Vagina (tissue), 2 donors: Measurements from ENCODE around the gene SLC44A1. TPM values are rescaled to one million over a fixed set of nuclear protein-coding genes. Genes with fewer than 3 reads are reported as not detected.

ENCODE experiments used
- DNase-seq, 2 donors: peaks; one replicate each; pipeline ENCODE4 v3.0.0-alpha.2; 2017; ENCODE audit errors: extremely low spot score in 2 of 2
- H3K27ac ChIP-seq: fragments of 200-600 bp; sonication (generic); one replicate; pipeline ENCODE4 v1.5.1; 2019
- H3K27me3 ChIP-seq: fragments of 200-600 bp; sonication (generic); one replicate; pipeline ENCODE4 v1.5.1; 2019
- H3K36me3 ChIP-seq, 2 donors: fragments of 200-600 bp; sonication (generic); one replicate each; pipeline ENCODE4 v1.5.1; 2017 to 2019
- H3K4me1 ChIP-seq: fragments of 200-600 bp; sonication (generic); one replicate; pipeline ENCODE4 v1.5.1; 2019
- H3K4me3 ChIP-seq, 2 donors: fragments of 200-600 bp; sonication (generic); 1 replicate in 1 of 2; 2 replicates in 1 of 2; pipeline ENCODE4 v1.5.1; 2016 to 2019
- H3K9me3 ChIP-seq: fragments of 200-600 bp; sonication (generic); one replicate; pipeline ENCODE4 v1.5.1; 2019
- POLR2A ChIP-seq, 2 donors: fragments of 450-650 bp; IDR thresholded peaks; one replicate each; pipeline ENCODE4 v1.6.1; 2017; ENCODE audit warnings: antibody characterized with exemption in 2 of 2, mild to moderate bottlenecking in 2 of 2, moderate library complexity in 2 of 2
- POLR2AphosphoS5 ChIP-seq, 2 donors: sonication (generic); formaldehyde crosslinking; IDR thresholded peaks; one replicate each; pipeline ENCODE4 v1.9.0; 2017; ENCODE audit warnings: antibody characterized with exemption in 2 of 2, mild to moderate bottlenecking in 2 of 2, low read depth in 1 of 2; ENCODE audit not compliant: insufficient read depth in 1 of 2
- intact Hi-C: fragments of 100-400 bp; cut with DNase I; formaldehyde crosslinking; loops from one replicate; pipeline ENCODE4 v1.15.1; 2023
- total RNA-seq: library from RNA; depleted of rRNA; stranded (reverse); fragments of >200 nt; gene quantifications from one replicate; pipeline ENCODE4 v1.2.3, GENCODE V29; 2016
- TF ChIP-seq, protein P1 (sequence below), 3 experiments: fragments of 450-650 bp in 2 of 3; fragments of 200-600 bp in 1 of 3; sonication (generic) in 1 of 3; IDR thresholded peaks; one replicate each; pipeline ENCODE4 v1.5.1; 2017 to 2019; ENCODE audit warnings: antibody characterized with exemption in 3 of 3, mild to moderate bottlenecking in 2 of 3, moderate library complexity in 2 of 3

Gene SLC44A1
- total RNA-seq, 1 donor from 2014 or later, result 67.3 TPM

DNA sequence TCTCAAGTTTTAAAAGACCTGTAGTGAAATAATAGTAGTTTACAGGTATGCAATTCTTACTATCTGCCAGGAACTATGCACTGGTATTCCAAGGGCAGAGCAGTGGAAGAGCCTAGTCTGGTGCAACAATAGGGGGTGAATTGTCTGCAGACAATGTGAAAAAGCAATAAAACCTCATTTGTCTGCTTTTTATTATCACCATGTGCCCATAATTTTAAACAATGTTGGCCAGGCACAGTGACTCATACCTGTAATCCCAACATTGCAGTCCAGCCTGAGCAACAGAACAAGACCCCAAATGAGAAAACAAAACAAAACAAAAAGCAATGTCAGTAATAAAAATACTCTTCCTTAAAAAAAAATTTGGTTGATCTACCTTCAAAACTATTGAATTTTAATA lies 12.2 kb upstream of the SLC44A1 start:
- Histone ChIP-seq H3K36me3 (no peaks in the 10 kb centered on the region), H3K27me3 (no peaks in the 10 kb centered on the region), H3K4me3 (no peak overlapping the region), H3K27ac (no peak overlapping the region), H3K4me1 (no peaks in the 10 kb centered on the region), H3K9me3 (no peaks in the 10 kb centered on the region)
- no peak for DNase-seq
- no peak for TF ChIP-seq POLR2A (IDR thresholded peaks at IDR 0.05)
- TF ChIP-seq, protein P1, sequence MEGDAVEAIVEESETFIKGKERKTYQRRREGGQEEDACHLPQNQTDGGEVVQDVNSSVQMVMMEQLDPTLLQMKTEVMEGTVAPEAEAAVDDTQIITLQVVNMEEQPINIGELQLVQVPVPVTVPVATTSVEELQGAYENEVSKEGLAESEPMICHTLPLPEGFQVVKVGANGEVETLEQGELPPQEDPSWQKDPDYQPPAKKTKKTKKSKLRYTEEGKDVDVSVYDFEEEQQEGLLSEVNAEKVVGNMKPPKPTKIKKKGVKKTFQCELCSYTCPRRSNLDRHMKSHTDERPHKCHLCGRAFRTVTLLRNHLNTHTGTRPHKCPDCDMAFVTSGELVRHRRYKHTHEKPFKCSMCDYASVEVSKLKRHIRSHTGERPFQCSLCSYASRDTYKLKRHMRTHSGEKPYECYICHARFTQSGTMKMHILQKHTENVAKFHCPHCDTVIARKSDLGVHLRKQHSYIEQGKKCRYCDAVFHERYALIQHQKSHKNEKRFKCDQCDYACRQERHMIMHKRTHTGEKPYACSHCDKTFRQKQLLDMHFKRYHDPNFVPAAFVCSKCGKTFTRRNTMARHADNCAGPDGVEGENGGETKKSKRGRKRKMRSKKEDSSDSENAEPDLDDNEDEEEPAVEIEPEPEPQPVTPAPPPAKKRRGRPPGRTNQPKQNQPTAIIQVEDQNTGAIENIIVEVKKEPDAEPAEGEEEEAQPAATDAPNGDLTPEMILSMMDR (IDR thresholded peaks at IDR 0.05), result no peak
- no peak for TF ChIP-seq POLR2AphosphoS5 (IDR thresholded peaks at IDR 0.05; ENCODE audit: insufficient read depth in 1 of 2, low read depth in 1 of 2)
- intact Hi-C loops, result no loop called here

GRCh38 chr9:105233873-105234272 lies 10.6 kb upstream of the SLC44A1 start:
- TF ChIP-seq POLR2AphosphoS5 (IDR thresholded peaks at IDR 0.05; ENCODE audit: insufficient read depth in 1 of 2, low read depth in 1 of 2) (no peak), POLR2A (IDR thresholded peaks at IDR 0.05) (no peak)
- TF ChIP-seq, protein P1 (IDR thresholded peaks at IDR 0.05), result no peak
- no peaks in the 10 kb centered on the region for H3K9me3 ChIP-seq
- DNase-seq, result no peak
- no peaks in the 10 kb centered on the region for H3K27me3 ChIP-seq
- intact Hi-C loops, result no loop called here
- H3K4me3 ChIP-seq, result no peak overlapping the region
- H3K4me1 ChIP-seq, result no peaks in the 10 kb centered on the region
- H3K27ac ChIP-seq, result no peak overlapping the region
- no peaks in the 10 kb centered on the region for H3K36me3 ChIP-seq

DNA sequence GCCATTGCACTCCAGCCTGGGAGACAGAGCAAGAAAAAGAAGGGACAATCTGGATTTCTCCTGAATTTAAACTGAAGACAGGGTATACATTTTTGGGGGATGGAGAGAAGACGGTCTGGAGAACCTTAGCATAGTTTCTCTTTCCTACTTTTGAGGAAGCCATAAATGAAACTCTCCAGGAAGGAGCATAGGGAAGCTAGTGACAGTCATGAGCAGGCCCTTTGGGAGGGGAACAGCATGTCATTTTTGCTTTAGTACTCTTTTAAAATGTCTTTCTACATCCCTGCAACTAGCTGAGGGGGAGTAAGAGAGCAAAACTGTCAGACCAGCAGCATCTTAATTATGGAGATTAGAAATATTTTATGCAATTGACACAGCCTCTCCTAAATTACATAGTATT lies 8.2 kb upstream of the SLC44A1 start:
- Histone ChIP-seq H3K36me3 (no peaks in the 10 kb centered on the region), H3K27me3 (no peaks in the 10 kb centered on the region), H3K9me3 (no peaks in the 10 kb centered on the region), H3K4me3 (no peak overlapping the region), H3K4me1 (peaks cover 4% of the 10 kb centered on the region), H3K27ac (no peak overlapping the region)
- TF ChIP-seq, protein P1 (IDR thresholded peaks at IDR 0.05), result no peak
- TF ChIP-seq POLR2AphosphoS5 (IDR thresholded peaks at IDR 0.05; ENCODE audit: insufficient read depth in 1 of 2, low read depth in 1 of 2), result no peak
- TF ChIP-seq POLR2A (IDR thresholded peaks at IDR 0.05), result no peak
- intact Hi-C loops, result no loop called here
- no peak for DNase-seq

DNA sequence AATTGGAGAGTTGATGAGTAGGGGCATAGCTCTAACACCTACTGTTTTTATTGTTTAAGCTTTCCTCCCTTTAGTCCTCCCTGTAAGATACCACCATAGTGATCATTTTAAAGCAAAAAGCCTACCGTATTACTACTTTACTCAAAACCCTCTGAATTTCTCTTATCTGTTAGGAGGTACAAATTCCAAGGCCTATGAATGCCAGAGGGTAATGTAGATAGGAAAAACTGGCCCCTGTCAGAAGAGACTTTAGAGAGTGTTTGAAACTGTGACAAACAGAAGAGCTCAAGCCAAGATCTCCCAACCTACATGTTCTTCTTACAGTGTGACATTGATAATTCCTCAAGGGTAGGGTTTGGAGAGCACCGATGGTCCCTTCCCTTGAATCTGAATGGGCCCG lies 7.2 kb upstream of the SLC44A1 start:
- H3K9me3 ChIP-seq, result no peaks in the 10 kb centered on the region
- no peaks in the 10 kb centered on the region for H3K27me3 ChIP-seq
- intact Hi-C loops, result no loop called here
- TF ChIP-seq, protein P1 (IDR thresholded peaks at IDR 0.05), result no peak
- TF ChIP-seq POLR2A (IDR thresholded peaks at IDR 0.05), result no peak
- TF ChIP-seq POLR2AphosphoS5 (IDR thresholded peaks at IDR 0.05; ENCODE audit: insufficient read depth in 1 of 2, low read depth in 1 of 2), result no peak
- H3K27ac ChIP-seq, result no peak overlapping the region
- no peak overlapping the region for H3K4me3 ChIP-seq
- H3K4me1 ChIP-seq, result peaks cover 13% of the 10 kb centered on the region
- no peak for DNase-seq
- H3K36me3 ChIP-seq, result no peaks in the 10 kb centered on the region

- Histone ChIP-seq H3K27me3 (no peaks in the 10 kb centered on the region), H3K4me3 (no peak overlapping the region), H3K36me3 (no peaks in the 10 kb centered on the region), H3K27ac (no peak overlapping the region), H3K9me3 (no peaks in the 10 kb centered on the region), H3K4me1 (peaks cover 16% of the 10 kb centered on the region)
- DNase-seq, result no peak
- TF ChIP-seq POLR2AphosphoS5 (IDR thresholded peaks at IDR 0.05; ENCODE audit: insufficient read depth in 1 of 2, low read depth in 1 of 2), result no peak
- TF ChIP-seq, protein P1 (IDR thresholded peaks at IDR 0.05), result no peak
- TF ChIP-seq POLR2A (IDR thresholded peaks at IDR 0.05), result no peak
- intact Hi-C loops, result no loop called here
Measured at GRCh38 chr9:105238302-105238701, 6.1 kb upstream of the SLC44A1 start.
